Ovary (tissue), 9 donors: Measurements from ENCODE around the gene CDH23. TPM values are rescaled to one million over a fixed set of nuclear protein-coding genes. Genes with fewer than 3 reads are reported as not detected.
"Not testable (repeated sequence)": the region's sequence is repeated elsewhere in the genome, so short reads cannot be mapped to it uniquely, and the experiment has no call there.

Experiments
- DNase-seq, 5 donors: peaks; one replicate each; pipeline ENCODE4 v3.0.0-alpha.2; 2019 to 2020
- H3K27ac ChIP-seq, 2 donors: fragments of 200-600 bp; one replicate each; pipeline versions ENCODE4 v1.5.1 to v1.8.0; 2019 to 2022
- H3K27me3 ChIP-seq: fragments of 200-600 bp; one replicate; pipeline ENCODE4 v1.8.0; 2022
- H3K36me3 ChIP-seq: fragments of 200-600 bp; sonication (generic); one replicate; pipeline ENCODE4 v1.5.1; 2019
- H3K4me1 ChIP-seq: one replicate; pipeline ENCODE4 v1.8.1; 2013; ENCODE audit warnings: mild to moderate bottlenecking, moderate library complexity; ENCODE audit not compliant: insufficient read depth
- H3K4me3 ChIP-seq: fragments of 200-600 bp; sonication (generic); one replicate; pipeline ENCODE4 v1.5.1; 2017
- H3K9me3 ChIP-seq, 2 donors: fragments of 200-600 bp in 1 of 2; sonication (generic) in 1 of 2; one replicate each; pipeline versions ENCODE4 v1.5.1 to v1.8.1; 2013 to 2019; ENCODE audit warnings: mild to moderate bottlenecking in 1 of 2, moderate library complexity in 1 of 2
- EP300 ChIP-seq: sonication (generic); formaldehyde crosslinking; IDR thresholded peaks from one replicate; pipeline ENCODE4 v1.6.1; 2017; ENCODE audit warnings: antibody characterized with exemption
- POLR2A ChIP-seq: fragments of 450-650 bp; IDR thresholded peaks from one replicate; pipeline ENCODE4 v1.6.1; 2017; ENCODE audit warnings: antibody characterized with exemption, mild to moderate bottlenecking, moderate library complexity
- WGBS, 3 donors: extraction: QIAGEN DNeasy Blood & Tissue Kit in 1 of 3; methylation state at CpG; one replicate each; pipeline versions ENCODE4 v1.1.5 to v1.1.7; 2013 to 2017; 5-methylcytosine and 5-hydroxymethylcytosine counted together
- intact Hi-C, 4 donors: fragments of 100-400 bp; cut with DNase I; formaldehyde crosslinking; loops; one replicate each; pipeline versions ENCODE4 v1.11.0 to v1.15.1; 2022 to 2023
- polyA plus RNA-seq, 2 donors: library from polyadenylated mRNA; stranded (reverse); fragments of 200-250 nt in 1 of 2; fragments of 350-450 nt in 1 of 2; fragmentation: Illumina TruSeq in 1 of 2; extraction: RNeasy Lipid Tissue Mini Kit (QIAGEN cat#74804) in 1 of 2; gene quantifications; one replicate each; pipeline ENCODE4 v1.2.3, GENCODE V29; 2013 to 2014
- total RNA-seq, 7 donors: library from RNA; depleted of rRNA in 2 of 7; stranded (reverse); fragments of >200 nt in 2 of 7; fragmentation: NEBNext Ultra II Directional in 3 of 7; extraction: Animal tissue kit (Norgen Biotek cat#: 25700) in 3 of 7; gene quantifications; one replicate each; pipeline versions ENCODE4 v1.1.0 to v1.2.4, GENCODE V29; 2016 to 2023
- TF ChIP-seq, protein P1 (sequence below), 3 donors: fragments of 450-650 bp in 2 of 3; fragments of 200-600 bp in 1 of 3; IDR thresholded peaks; one replicate each; pipeline versions ENCODE4 v1.5.1 to v1.8.0; 2016 to 2022; ENCODE audit warnings: antibody characterized with exemption in 3 of 3, mild to moderate bottlenecking in 1 of 3
- donor health status: DM: no; HTN: no; CAD: no; lungs with moderate emphysema.
- donor health status: DM: no; HTN: no; CAD: no.
- donor health status: Bipolar disorder and iron deficiency.
- donor health status: DM: yes; HTN: yes; CAD: no.
- donor health status: DM: no; HTN: no; CAD: no.
- donor health status: DM: yes; HTN: yes; CAD: no.

Gene CDH23
- total and polyA plus RNA-seq, 9 donors: 7.5 to 108 (median 39.1) TPM

DNA sequence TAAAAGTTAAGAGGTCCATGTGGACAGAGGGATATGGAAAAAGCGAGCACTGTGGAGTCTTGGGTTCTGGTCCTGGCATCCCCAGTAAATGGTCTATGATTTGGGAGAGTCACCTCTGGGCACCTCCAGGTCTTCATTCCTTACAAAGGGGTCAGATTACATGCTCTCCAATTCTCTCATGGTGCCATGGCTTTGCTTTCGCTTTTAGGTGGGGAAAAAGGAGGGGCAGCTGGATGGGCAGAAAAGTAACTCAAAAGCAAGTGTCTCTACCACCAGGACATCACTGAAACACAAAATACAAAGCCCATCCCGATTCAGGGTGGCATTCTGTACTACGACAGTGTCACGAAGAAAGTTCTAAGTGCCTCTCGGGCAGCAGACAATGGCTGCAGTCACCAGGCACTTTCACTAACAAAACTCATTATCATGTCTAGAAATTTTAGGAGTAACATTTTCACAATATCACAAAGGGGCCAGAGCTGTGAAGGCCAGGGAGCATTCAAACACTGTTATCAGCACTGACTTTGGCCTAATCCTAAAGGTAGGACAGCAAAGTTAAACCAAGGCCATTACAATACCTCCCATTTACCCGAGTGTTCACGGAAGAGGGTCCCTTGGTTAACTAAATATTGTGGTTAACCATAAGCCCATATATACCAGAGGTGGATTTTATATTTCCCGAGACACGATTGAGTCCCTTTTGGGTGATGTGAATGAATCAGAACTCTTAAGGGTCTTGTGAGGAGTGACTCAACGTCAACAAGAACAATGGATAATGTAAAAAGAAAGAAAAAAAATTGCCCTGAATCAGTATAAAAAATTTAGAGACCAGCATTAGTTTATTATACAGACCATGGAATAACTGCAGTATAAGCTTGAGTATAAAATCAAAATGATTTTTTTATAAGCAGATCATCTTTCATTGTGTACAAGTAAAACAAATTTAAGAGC lies 451.9 kb downstream of the CDH23 start:
- no peak overlapping the region for H3K4me3 ChIP-seq
- intact Hi-C loops: no loop called here
- H3K9me3 ChIP-seq: no peaks in the 10 kb centered on the region
- no peaks in the 10 kb centered on the region for H3K36me3 ChIP-seq
- H3K27me3 ChIP-seq: no peaks in the 10 kb centered on the region
- no peak for DNase-seq
- TF ChIP-seq POLR2A: no peak
- H3K4me1 ChIP-seq: peaks cover 17% of the 10 kb centered on the region
- no peak overlapping the region for H3K27ac ChIP-seq
- WGBS, 3 donors: 79 to 84% (median 81%) methylated on average over 11 of the region's 11 CpGs

DNA sequence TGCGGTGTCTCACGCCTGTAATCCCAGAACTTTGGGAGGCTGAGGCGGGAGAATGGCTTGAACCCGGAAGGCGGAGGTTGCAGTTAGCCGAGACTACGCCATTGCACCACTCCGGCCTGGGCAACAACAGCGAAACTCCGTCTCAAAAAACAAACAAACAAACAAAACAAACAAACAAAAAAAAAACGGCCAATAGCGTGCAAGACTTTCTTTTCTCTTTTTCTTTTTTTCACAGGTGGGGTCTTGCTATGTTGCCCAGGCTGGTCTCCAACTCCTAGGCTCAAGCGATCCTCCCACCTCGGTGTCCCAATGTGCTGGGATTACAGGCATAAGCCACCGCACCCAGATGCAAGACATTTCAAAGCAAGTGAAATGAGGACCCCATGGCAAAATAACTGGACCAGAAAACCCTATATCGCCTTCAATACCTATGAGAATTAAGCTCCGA lies 452.8 kb downstream of the CDH23 start:
- TF ChIP-seq POLR2A: no peak
- TF ChIP-seq EP300: no peak
- TF ChIP-seq, protein P1, sequence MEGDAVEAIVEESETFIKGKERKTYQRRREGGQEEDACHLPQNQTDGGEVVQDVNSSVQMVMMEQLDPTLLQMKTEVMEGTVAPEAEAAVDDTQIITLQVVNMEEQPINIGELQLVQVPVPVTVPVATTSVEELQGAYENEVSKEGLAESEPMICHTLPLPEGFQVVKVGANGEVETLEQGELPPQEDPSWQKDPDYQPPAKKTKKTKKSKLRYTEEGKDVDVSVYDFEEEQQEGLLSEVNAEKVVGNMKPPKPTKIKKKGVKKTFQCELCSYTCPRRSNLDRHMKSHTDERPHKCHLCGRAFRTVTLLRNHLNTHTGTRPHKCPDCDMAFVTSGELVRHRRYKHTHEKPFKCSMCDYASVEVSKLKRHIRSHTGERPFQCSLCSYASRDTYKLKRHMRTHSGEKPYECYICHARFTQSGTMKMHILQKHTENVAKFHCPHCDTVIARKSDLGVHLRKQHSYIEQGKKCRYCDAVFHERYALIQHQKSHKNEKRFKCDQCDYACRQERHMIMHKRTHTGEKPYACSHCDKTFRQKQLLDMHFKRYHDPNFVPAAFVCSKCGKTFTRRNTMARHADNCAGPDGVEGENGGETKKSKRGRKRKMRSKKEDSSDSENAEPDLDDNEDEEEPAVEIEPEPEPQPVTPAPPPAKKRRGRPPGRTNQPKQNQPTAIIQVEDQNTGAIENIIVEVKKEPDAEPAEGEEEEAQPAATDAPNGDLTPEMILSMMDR (IDR thresholded peaks at IDR 0.05): no peak
- Histone ChIP-seq H3K27me3 (no peaks in the 10 kb centered on the region), H3K36me3 (no peaks in the 10 kb centered on the region), H3K27ac (no peak overlapping the region), H3K4me1 (peaks cover 17% of the 10 kb centered on the region), H3K9me3 (no peaks in the 10 kb centered on the region), H3K4me3 (peak overlapping the region; percentile 94)
- WGBS, 3 donors: 91 to 92% (median 91%) methylated on average over 17 of the region's 17 CpGs
- intact Hi-C loops: no loop called here
- no peak for DNase-seq

DNA sequence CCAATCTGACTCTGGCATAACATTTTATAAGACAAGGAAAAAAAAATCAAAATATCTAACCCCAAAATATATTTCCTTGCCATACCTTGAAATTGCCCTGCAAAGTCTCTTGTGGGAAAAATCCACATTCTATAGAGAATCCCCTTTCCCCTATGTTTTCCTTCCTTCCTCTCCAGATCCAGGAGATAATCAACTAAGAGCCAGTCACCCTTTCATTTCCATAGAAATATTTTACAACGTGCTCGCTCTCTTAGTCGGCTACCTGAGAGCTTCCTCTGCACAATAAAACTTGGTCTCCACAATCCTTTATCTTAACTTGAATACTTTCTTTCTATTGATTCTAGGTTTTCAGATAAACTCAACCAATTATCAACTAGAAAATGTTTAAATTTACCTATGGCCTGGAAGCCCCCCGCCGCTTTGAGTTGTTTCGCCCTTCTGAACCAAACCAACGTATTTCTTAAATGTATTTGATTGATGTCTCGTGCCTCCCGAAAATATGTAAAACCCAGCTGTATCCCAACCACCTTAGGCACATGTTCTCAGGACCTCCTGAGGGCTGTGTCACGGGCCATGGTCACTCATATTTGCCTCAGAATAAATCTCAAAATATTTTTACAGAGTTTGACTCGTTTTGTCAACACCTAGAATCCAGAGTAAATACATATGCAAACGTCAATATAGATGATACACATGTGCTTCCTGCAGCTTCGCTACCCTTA lies 453.5 kb downstream of the CDH23 start:
- H3K36me3 ChIP-seq: no peaks in the 10 kb centered on the region
- TF ChIP-seq, protein P1 (IDR thresholded peaks at IDR 0.05): no peak
- TF ChIP-seq POLR2A (no peak), EP300 (no peak)
- H3K27ac ChIP-seq: peak overlapping the region; percentile 74 to 93
- no peaks in the 10 kb centered on the region for H3K9me3 ChIP-seq
- no peaks in the 10 kb centered on the region for H3K27me3 ChIP-seq
- H3K4me1 ChIP-seq: peaks cover 17% of the 10 kb centered on the region
- 2 to 5% (median 3%) methylated on average over 13 of the region's 13 CpGs for WGBS, 3 donors
- intact Hi-C loops: loop anchor here in 1 of 4 donors (2.0 kb wide), 1 partner anchor 39 kb away; no protein-coding TSS in a partner anchor
- no peak for DNase-seq
- peak overlapping the region; percentile 94 for H3K4me3 ChIP-seq

DNA sequence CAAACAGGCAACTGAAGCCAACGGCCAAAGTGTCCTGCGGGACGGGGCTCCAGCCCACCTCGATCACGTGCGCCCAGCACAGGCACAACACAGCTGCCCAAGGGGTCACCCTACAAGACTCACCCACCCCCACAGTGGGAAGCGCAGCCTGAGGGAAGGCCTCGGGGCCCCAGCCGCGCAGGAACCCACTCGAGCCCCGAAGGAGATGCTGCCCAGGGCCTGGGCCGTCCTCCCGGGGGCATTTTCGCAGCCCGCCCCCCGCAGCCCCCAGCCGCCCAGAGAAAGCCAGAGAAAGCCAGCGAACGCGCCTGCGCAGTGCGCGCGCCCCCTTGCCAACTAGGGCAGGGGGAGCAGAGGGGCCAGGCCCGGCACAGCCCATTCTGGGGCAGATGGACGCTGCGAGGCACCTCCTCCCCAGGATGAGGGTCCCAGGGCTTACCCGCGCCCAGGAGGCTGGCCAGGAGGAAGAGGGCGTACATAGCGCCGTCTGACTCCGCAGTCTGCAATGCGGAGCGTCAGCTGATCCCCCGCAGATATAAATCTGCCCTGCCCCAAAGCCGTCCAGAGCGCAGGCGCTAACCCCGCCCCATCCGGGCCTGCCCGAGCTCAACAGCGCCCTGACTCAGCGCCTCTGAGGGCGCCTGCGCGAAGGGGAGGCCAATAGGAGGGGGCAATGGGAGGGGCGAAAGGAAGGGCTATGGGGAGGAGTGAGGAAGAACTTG lies 454.2 kb downstream of the CDH23 start, which contains the start of gene PSAP:
TSS of gene PSAP (minus strand) at position 509 of the 722 bp plus-strand sequence. CDS start at position 479, 30 bp downstream.
- TF ChIP-seq, protein P1 (IDR thresholded peaks at IDR 0.05): no peak
- TF ChIP-seq POLR2A: peak; percentile 95
- no peak for TF ChIP-seq EP300
- no peaks in the 10 kb centered on the region for H3K27me3 ChIP-seq
- H3K27ac ChIP-seq: peak within 1 kb of the TSS; percentile 74 to 93
- peaks cover 12% of the 10 kb centered on the region for H3K4me1 ChIP-seq
- WGBS, 3 donors: 0% methylated on average over 32 to 49 of the region's 49 CpGs
- intact Hi-C loops: loop anchor here in 1 of 4 donors (2.0 kb wide), 1 partner anchor 38 kb away; no protein-coding TSS in a partner anchor
- H3K4me3 ChIP-seq: peak within 1 kb of the TSS; percentile 94
- H3K36me3 ChIP-seq: no peaks in the 10 kb centered on the region
- DNase-seq: peak; percentile 98 to 99 (median 99)
- H3K9me3 ChIP-seq: no peaks in the 10 kb centered on the region

DNA sequence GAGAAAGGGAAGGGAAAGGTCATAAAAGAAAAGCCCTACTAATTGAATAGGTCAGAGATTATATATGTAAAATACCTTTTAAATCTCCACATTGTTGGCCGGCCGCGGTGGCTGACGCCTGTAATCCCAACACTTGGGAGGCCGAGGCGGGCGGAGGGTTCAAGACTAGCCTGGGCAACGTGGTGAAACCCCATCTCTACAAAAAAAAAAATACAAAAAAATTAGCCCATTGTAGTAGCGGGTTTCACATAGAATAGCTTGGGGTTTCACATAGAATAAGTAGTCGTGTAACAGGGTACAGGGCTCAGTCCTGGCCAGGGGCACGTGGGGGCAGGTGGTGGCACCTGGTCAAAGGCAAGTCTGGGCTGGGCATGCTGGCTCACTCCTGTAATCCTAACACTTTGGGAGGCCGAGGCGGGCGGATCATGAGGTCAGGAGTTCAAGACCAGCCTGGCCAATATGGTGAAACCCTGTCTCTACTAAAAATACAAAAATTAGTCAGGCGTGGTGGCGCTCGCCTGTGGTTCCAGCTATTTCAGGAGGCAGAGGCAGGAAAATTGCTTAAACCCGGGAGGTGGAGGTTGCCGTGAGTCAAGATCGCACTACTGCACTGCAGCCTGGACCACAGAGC lies 454.9 kb downstream of the CDH23 start:
- Histone ChIP-seq H3K4me1 (peaks cover 12% of the 10 kb centered on the region), H3K27ac (peak overlapping the region in 1 of 2 donors; percentile 74), H3K4me3 (peak overlapping the region; percentile 94)
- intact Hi-C loops: loop anchor here in 1 of 4 donors (2.0 kb wide), 1 partner anchor 37 kb away; no protein-coding TSS in a partner anchor
- H3K9me3 ChIP-seq, H3K36me3 ChIP-seq, H3K27me3 ChIP-seq: not testable (repeated sequence)
- 40 to 47% (median 45%) methylated on average over 20 of the region's 20 CpGs for WGBS, 3 donors
- peak in 3 of 5 donors; percentile 52 to 58 (median 54) for DNase-seq
